Ishikawa (cell line): ENCODE results near the gene WDFY1.

Experiments
- CREB1 ChIP-seq: IDR thresholded peaks from 2 replicates; pipeline ENCODE4 v1.6.1; 2012; ENCODE audit warnings: low read depth
- EGR1 ChIP-seq: IDR thresholded peaks from 2 replicates; pipeline ENCODE4 v1.6.1; 2012
- EP300 ChIP-seq: IDR thresholded peaks from 2 replicates; pipeline ENCODE4 v1.6.1; 2012; ENCODE audit warnings: borderline replicate concordance
- NFIC ChIP-seq: IDR thresholded peaks from 2 replicates; pipeline ENCODE4 v1.6.1; 2012
- RAD21 ChIP-seq: IDR thresholded peaks from 2 replicates; pipeline ENCODE4 v1.6.1; 2012; ENCODE audit warnings: low read depth
- REST ChIP-seq: IDR thresholded peaks from 2 replicates; pipeline ENCODE4 v1.6.1; 2012; ENCODE audit warnings: low read depth, mild to moderate bottlenecking
- TAF1 ChIP-seq: IDR thresholded peaks from 2 replicates; pipeline ENCODE4 v1.6.1; 2012; ENCODE audit warnings: low read depth, mild to moderate bottlenecking
- TCF12 ChIP-seq: IDR thresholded peaks from 2 replicates; pipeline ENCODE4 v1.6.1; 2012; ENCODE audit warnings: low read depth
- TEAD4 ChIP-seq: IDR thresholded peaks from 2 replicates; pipeline ENCODE4 v1.6.1; 2012
- ZBTB7A ChIP-seq: IDR thresholded peaks from 2 replicates; pipeline ENCODE4 v1.6.1; 2012; ENCODE audit warnings: low read depth
- TF ChIP-seq, protein P1 (sequence below): IDR thresholded peaks from 2 replicates; pipeline ENCODE4 v1.6.1; 2012

DNA sequence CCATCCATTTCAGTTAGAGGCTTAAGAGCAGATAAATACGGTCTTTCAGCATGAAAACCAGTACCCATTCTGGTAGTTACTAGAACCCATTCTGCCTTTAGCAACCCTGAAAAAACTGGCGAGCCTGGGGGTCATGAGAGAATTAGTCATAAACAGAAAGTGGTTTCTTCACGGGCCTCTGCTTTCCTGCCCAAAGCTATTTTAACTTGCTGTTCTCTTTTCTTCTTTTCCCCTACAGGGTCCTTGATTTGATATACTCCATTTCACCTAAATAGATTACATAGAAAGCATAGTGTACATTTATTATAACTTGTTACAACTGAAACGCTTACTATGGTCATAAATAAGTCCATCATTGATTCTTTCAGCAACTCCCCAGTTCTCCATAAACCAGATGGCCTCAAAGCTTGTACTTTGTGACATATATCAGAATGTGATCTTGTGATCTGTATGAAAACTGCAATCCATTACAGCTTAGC, 48.3 kb downstream of the WDFY1 start:
- TF ChIP-seq REST (no peak), TCF12 (no peak), RAD21 (no peak), TAF1 (no peak), EP300 (no peak), CREB1 (no peak), TEAD4 (no peak), EGR1 (no peak), NFIC (no peak), ZBTB7A (no peak)
- TF ChIP-seq, protein P1, sequence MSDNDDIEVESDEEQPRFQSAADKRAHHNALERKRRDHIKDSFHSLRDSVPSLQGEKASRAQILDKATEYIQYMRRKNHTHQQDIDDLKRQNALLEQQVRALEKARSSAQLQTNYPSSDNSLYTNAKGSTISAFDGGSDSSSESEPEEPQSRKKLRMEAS: no peak
